Dedifferentiated amniotic fluid mesenchymal stem cell (primary cell): ENCODE results near the gene LY6G5B.
A peak's percentile ranks its signal among the peaks of the same experiment; 100 is the strongest.

Source experiments
- DNase-seq: peaks from one replicate; pipeline ENCODE4 v3.0.0-alpha.2; 2016; ENCODE audit errors: extremely low spot score

The LY6G5B gene

DNA sequence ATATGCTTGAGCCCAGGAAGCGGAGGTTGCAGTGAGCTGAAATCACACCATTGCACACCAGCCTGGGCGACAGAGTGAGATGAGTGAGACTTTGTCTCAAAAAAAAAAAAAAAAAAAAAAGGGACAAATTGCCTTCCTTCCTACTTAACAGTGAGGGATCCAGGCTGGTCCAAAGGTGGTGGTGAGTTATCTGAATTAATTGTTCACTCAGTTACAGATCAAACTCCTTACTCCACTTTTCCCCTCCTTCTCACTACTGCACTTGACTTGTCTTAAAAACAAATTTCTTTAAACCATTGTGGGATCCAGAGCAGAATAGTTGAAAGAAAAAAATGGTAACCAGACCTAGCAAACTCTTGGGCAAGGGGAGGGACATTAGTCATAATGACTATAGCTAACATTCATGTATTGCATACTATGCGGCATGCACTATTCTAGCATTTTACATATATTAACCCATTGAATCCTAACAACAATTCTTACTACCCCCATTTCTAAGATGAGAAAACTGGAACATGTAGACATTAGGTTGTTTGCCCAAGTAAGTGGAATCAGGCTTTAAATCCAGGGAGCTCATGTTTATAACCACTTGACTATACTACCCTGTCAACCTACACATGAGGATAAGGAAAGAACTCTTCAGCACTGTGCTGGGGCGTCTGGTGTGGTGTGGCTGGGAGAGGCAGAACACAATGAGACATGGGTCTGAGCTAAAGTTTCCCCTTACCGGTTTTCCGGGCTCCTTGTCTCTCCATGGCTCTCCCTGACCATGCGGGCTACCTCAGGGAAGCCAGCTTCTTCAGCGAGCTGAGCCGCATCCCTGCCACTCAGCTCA is 6.4 kb upstream of the LY6G5B start:
- DNase-seq = no peak

DNA sequence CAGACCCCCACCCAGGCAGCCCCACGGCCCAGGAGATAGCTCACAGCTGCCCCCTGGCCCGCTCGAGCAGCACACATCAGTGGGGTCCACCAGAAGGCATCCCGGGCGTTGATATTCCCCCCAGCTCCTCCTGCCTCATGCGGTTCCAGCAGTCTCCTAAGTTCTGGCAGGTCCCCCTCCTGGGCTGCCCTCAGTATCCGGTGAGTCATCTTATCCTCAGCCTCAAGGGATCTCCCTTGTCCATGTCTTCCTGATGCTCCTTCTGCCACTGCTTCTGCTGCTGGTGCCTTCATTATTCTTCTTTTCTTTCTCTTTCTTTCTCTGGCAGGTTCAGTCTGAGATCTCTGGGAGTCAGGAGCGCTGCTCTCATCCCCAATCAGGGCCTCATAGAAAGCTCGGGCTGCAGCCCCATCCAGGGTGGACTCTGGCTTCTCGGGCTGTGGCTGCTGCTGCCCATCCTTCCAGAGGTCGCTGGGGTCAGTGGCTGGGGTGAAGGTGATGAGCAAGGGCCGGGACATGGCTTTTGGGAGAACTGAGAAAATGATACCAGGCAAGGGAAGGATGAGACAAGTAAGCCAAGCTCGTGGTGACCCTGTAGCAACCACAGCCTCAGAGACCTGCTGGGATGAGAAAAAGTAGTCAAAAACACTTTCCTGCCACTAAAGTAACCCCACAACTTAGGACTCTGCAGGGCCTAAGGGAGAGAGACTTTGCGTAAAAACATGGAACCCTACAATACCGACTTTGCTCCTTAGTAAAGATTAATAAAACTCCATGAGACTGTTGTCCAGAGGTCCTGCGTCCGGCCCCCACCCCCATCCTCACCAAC is 5.6 kb upstream of the LY6G5B start:
- DNase-seq = peak; percentile 45

DNA sequence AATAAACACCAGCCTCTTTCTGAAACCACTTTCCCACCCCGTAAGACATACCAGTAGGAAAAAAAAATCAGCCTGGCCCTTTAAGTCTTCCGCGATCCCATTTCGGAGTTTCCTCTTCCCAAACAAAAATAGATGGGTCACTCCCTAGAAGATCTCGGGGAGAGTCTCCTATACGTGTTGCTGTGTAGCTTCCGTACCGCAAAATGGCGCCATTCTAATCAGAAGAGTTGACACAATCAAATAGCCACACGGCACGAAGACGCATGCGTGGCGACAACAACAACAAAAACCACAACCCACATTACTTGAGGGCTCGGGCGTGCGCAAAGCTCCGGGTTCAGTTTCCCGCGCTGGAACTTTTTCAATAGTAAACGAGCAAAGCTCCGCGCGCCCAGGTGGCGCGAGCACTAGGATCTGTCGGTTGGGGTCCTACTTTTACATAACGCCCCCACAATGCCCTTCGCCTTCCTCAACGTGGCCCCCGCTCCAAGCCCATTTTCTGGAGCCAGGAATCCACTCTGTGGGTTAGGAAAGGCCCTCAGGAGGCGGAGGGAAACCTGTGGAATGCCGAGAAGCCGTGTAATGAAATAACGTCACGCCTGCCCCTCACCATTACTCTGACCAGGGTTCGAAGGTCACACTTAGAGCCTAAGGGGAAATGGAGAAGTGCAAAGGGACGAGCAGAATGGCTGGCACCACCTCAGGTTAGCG is 4.8 kb upstream of the LY6G5B start, which contains the start of gene GPANK1:
Gene GPANK1, minus strand, starts transcription at position 208 of the 711 bp plus-strand sequence. CDS start 519 bp downstream, outside the sequence.
- peak; percentile 94 for DNase-seq

DNA sequence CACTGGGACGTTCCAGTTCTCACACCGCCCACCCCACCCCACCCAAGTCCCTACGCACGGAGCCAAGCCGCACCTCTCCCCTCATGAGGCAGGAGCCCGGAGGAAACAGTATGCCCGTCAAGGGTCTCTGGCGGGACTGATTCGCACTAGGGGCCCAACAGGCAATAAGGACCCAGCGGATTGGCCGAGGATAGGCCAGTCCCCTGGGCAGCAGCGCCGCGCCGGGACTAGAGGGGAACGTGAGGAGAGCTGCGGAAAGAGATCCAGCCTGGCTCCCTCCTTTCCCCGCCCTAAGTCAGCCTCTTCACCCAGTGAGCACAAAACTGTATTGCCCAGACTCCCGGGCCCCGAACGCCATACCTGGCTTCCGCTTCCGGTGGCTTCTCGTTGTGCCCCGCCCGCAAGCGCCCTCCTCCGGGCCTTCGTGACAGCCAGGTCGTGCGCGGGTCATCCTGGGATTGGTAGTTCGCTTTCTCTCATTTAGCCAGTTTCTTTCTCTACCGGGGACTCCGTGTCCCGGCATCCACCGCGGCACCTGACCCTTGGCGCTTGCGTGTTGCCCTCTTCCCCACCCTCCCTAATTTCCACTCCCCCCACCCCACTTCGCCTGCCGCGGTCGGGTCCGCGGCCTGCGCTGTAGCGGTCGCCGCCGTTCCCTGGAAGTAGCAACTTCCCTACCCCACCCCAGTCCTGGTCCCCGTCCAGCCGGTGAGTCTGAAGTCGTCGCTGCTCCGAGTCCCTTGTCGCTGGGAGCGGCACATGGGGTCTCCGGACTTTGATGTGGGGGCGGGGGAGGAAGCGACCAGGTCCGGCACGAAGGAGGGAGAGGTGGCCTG is 4.1 kb upstream of the LY6G5B start, which contains the start of gene CSNK2B:
Gene CSNK2B, plus strand, starts transcription at position 580 of the 836 bp plus-strand sequence. CDS start 752 bp downstream, outside the sequence.
- peak; percentile 98 for DNase-seq

DNA sequence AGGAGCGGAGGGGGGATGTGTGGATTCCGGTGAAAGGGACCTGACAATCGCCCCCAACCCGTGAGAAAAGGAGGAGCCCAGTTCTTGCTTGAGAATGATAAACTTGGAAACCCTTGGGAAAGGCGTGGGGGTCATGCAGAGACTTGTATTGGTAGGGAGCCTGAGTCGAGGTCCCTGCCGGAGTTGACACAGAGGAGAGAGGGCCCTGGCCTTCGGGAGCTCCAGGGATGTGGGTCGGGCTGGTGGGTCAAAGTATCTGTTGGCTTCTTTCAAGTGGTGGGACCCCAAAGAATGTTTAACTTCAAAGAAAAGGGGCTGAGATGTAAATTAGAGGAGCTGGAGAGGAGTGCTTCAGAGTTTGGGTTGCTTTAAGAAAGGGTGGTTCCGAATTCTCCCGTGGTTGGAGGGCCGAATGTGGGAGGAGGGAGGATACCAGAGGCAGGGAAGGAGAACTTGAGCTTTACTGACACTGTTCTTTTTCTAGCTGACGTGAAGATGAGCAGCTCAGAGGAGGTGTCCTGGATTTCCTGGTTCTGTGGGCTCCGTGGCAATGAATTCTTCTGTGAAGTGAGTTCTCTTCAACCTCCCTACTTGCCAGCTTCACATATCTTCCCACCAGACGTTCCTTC is 3.3 kb upstream of the LY6G5B start:
- DNase-seq = no peak

DNA sequence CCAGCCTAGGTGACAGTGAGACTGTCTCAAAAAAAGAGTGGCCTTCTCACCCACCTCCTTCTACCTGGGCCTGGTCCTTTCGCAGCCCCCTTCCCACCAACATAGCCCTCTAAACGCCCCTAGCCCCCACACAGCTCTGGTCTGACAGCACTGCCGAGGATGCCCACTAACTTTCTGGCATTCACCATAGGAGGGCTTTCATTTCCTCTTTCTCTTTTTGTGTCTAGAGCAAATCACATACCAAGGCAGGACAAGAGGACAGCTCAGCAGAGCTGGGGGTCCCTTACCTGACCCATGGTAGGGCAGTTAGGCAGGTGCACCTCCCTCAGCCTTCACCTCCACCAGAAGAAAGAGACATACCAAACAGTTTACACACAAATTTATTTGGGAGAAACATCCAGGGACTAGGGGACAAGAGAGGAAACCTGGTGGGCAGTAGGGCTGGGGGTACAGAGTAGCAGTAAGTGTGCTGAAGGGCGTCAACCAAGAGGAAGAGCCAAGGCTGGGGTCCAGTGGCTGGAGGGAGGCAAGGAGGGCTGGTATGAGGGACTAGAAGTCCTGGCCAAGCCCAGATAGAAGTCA is 6.6 kb downstream of the LY6G5B start:
- DNase-seq = no peak

DNA sequence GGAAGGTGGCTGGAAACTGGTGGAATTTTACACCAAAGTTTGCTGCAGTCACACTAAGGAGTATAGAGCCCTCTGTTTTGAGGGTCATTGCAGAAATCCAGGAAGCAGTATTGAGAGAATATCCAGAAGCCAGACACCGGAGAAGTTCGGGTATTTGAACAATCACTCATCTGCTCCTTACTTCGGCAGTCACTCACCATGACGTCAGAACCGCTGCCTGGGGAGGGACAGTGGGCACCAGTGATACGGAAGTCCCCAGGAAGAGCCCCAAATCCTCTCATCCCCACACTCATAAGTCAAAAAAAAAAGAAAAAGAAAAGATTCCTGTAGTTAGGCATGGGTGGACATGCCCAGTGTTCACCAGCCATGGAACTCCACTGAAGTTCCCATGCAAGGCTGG is 7.1 kb downstream of the LY6G5B start:
- no peak for DNase-seq

DNA sequence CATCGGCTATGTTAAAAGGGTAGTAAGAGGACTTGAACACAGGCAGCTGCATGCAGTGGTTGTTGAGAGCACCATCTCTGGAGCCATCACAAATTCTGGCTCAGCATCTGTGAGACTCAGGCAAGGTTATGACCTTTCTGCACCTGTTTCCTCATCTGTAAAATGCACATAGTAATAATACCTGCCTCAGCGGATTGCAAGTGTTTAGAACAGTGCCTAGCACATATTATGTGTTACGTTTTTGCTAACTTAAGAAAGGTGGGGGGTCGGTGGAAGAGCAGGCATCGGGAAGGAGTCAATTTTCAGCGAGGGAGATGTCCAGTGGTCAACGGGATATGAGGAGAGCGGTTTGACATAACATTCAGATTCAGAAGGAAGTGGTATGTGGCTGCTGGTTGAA is 8.2 kb downstream of the LY6G5B start:
- DNase-seq = no peak

DNA sequence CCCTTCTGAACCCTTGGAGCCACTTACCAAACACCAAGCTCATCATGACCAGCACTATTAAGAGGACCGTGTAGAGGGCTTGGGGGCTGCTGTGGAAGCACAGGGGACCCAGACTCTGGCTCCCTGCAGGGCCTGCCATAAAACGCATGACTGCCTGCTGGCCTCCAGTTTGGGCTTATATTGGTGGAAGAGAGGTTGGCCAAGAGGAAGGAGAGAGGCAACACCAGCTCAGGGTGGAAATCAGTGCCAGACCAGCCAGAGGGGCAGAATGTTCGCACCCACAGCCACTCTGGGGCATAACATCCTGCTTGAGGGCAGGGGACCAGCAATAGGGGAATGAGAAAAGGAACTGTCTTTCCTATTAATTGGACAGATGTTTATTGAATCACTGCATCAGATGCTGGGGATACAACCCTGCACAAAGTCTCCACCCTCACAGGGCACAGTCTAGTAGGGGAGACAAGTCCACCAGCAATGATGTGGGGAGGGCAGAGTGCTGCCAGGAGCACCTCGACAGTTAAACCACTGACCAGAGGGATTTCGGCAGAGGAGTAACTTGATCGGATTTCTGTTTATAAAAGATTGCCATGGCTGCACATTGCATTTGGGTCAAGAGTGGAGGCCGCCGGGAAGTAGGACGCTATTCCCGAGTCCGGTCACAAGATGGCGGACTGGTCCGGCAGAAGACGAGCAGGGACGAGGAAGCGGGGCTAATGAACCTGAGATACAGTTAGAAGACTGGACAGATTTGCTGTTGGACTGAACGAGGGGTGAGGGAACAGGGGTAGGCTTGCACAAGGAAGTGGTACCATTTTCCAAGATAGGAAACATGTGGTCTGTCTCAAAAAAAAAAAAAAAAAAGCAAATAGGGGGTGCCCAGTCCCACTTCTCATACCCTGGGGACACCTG is 10.7 kb downstream of the LY6G5B start, which contains the start of gene LY6G5C:
Gene LY6G5C, minus strand, starts transcription at position 842 of the 909 bp plus-strand sequence. Its CDS starts 694 bp downstream, at position 148.
- DNase-seq = peak; percentile 90

DNA sequence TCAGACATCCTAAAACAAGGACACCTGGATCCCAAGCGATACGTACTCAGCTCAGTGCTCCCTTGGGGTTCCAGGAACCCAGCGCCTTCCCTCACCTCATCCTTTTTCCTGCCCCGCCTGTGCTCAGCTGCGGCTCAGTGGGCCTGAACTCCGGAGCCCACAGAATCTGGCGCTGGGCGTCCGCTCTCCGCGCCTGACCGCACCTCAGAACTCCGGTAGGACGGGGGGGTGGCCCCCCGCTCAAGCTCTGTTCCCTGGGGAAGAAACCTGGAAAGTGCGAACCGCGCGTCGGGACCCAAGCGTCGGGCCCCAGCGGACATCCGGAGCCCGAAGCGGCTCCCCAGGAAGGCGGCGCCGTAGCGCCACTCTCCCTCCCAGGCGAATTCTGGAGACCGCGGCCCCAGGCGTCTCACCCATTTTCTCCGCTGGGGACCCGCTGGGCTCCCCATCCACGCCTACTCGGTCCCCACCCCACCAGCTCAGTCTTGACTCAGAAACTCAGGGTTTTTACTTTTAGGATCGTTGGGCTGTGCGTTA is 11.4 kb downstream of the LY6G5B start:
- no peak for DNase-seq

DNA sequence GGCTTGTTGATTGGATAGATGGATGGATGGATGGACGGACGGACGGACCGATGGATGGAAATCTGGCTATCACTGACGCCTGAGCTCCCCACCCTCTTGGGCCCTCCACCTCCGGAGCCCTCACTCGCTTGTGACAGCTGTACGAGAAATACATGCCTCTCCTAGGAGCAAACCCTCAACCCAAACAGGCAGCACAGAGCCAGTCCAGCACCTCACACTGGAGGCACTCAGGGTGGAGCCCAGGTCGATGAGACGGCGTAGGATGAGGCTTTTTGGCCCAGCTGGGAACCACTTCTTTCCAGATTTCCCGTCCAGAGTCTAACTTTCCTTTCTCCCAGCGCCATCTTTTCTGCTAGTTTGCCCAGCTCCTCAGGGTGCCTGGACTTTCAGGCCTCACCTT is 13.8 kb downstream of the LY6G5B start:
- DNase-seq = no peak

DNA sequence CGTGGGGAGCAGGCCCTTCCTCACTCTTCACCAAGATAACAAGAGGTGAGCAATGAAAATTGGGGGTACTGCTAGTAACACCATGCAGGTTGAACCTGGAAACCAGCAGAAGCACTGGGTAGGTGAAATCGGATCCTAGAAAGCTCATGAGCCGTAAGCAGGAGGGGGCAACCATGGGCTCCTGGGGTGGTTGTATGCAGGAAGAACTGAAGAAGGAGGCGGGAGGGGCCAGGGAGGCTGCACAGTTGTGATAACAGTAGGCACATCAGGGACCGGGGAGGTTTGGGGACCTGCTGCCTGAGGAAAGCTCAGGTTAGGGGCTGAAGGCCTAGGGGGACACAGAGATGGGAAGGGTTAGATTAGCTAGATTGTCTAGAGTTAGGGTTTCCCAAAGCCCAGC is 16.7 kb downstream of the LY6G5B start:
- DNase-seq = no peak

DNA sequence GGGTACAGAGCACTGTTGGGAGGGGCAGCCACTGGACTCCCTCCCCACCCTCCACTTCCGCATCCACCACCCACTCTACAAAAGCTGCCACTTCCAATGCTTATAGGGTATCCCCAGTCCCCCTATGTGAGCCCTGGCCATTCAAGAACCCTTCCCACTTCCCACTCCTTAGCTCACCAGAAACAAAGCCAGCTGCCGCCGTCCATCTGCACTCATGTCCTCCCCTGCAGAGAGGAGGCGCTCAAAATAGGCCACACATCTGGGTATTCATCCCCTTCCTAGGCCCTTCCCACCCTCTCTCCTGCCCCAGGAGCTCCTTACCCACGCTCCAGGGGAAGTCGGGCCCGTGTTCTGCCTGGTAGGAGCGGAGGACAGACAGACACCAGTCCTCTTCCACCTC is 17.5 kb downstream of the LY6G5B start:
- no peak for DNase-seq

DNA sequence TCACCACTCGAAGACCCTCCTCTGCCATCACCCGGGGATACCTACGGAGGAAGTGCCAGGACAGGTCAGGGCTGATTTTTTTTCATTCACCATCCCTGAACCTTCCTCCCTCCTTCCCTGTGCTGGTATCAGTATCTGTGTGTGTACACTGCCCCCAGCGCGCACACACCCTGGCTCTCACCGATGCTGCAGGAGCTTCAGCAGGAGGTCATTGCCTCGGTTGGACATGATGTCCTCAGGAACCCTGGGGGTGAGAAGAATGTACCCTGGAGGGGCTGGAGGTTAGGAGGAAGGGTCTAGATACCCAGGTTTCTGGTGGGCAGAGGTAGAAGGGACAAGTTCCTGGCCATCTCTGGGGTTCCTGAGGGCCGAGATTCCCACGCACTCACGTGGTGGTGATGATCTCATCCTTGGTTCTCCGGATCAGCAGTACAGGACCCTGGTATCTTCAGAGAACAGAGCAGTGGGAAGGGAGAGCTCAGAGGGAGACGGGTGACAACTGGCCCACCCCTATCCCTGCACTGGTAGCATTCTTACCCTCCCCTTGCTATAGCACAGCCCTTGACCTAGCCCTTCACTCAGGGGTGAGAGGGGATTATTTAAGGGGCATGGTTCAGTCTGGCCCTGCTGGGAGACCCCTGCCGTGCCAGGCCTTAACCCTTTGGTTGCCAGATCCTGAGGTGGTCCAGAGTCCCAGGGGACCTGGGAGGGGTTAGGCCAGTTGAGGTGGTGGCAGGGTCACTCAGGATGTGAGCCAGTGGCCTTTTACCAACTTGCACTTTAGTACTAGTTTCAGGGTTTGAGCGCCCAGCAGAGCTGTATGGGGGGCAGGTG is 18.3 kb downstream of the LY6G5B start:
- DNase-seq = no peak

DNA sequence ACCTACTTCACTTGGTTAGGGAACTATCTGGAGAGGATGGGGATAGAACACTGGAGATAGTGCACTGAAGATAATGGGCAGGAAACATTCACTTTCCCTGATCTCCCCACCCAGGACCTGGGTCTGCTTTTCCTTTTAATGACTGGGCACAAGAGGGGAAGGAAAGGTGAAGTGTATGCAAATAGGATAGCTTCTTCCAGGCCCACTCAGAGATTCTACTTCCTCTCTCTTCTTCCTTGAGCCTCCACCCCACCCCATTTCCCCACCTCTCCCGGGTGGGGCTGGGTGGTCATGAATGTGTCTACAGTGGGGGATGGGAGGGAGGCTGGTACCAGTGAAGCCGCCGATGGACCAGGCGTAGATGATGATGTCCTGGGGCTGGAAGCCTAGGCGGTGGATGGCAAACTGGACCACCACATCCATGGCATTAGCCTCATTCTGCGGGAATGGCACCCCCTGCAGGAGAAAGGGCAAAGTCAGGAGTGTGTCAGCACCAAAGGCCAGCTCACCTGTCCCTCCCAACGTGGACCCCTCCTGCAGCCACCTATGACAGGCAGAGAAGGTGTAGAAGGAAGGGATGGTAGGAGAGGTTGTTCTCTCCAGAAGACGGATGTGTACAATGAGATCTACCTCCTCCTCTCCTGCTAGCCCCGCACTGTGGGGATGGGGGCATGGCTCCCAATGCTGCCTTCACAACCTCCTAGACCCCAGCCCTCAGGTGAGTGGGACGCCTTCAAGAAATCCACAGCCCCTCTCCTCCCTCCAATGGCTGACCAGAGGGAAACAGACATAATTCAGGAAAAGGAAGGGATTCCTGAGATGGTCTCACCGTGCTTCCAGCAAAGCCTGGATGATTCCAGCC is 19.7 kb downstream of the LY6G5B start:
- DNase-seq = no peak

DNA sequence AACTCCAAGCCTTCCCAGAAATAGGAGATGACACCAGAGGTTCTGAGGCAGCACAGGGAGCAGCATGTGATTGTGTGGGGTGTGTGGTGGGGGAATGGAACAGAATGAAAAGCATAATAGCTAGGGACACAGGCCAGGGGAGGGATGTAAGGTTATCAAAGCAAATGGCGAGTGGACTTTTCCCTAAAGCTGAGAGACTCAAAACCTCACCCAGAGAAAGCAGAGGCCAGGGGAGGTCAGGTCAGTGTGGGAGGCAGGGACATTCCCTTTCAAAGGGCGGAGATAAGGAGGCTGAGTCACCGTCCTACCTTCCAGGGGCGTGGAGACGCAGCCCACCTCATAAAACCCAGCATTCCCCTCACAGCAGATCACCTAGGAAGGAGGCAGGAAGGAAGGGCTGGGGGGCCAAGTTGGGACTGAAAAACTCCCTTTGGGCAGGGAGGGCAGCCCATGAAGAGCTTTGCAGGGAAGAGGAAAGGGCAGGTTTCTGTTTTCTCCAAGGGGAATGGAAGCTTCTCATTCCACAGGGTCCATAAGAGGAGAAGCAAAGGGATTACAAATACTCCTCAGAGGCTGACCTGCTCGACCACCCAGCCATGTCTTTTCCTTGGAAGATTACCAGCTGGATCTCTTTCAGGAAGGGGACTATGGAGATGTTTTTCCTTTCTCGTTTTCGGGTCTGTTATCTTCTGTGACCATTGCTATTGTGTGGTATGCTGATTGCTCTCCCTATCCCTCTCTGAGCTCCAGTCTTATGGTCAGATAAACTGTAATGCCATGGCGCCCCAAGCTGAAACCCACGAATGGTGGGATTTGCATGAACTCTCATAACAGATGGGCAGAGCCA is 20.7 kb downstream of the LY6G5B start:
- no peak for DNase-seq
